ENCODE data around the gene ALX4.

Gene ALX4

GRCh38 chr11:44309478-44310205 lies at the start of gene ALX4:
TSS of gene ALX4 (minus strand) at chr11:44310139. CDS start at chr11:44310062, 77 bp downstream.
- no peak for DNase-seq (ENCODE audit: low spot score)

GRCh38 chr11:44359162-44359561 lies 49.2 kb upstream of the ALX4 start:
- no peak for DNase-seq (ENCODE audit: low spot score)

DNA sequence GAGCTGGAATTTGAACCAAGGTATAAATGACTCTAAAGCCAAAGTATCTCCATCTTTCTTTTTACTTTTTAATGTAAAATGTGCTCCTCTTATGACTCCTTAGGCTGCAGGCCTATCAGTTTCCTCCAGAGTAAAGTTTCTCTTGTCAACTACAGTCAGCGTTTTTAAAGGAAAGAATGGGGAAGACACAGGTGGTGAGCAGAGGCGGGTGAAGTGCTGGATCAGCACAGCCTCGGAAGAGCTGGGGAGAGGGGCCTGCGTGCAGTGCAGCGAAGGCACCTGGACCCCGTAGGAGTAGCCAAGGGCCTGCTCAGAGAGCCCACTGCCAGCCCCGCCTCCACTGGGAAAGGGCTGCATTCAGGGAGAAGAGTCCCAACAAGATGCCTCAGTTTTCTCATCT lies 48.8 kb upstream of the ALX4 start:
- no peak for DNase-seq (ENCODE audit: low spot score)

DNA sequence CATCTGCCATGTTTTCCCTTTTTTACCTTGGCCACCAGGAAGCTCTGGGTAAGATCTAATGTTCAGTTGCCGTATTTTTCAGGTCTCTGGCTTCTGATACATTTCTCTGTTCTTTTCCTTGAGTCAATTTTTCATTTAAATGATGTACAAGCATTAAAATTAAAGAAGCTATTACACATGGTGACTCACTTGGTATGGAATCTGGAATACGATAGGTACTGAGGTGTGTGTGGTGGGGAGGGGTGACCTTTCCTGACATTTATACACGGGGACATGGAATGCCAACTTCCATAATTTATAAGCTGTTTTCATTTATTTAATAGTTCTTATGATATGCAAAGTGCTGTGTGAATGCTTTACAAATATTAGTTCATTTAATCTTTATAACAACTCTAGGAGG lies 47.8 kb upstream of the ALX4 start:
- no peak for DNase-seq (ENCODE audit: low spot score)

GRCh38 chr11:44356351-44356750 lies 46.4 kb upstream of the ALX4 start:
- DNase-seq (ENCODE audit: low spot score), result no peak

GRCh38 chr11:44351898-44352498 lies 42.1 kb upstream of the ALX4 start:
- peak; percentile 37 for DNase-seq (ENCODE audit: low spot score)

DNA sequence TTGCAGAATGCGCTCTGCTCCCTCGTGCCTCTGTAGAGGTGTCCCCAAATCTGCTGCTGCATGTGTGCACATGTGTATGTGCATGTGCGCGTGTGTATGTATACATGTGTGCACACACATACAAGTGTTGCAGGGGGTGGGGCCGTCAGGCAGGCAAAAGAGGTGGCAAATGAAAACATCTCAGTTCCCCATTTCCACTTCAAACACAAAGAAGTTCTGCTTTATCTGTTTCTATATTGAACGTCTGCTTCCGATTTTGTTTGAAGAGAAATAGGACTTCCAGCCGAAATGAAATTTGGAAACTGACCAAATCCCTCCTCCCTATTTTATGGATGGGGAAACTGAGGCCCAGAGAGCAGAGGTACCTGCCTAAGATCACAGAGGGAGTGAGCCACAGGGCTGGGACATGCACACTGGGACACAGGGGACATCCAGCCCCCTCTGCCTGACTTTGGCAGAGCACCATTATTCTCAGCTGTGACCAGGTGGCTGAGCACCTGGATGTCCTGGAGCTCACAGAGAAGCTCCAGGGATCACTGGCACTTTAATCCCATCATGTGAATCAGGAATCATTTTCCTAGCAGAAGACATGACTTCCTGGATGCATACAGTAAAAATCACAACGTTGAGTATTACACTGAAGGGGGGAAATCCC lies 41.2 kb upstream of the ALX4 start:
- peak; percentile 48 for DNase-seq (ENCODE audit: low spot score)

- DNase-seq (ENCODE audit: low spot score), result no peak
Measured at GRCh38 chr11:44349328-44349727, 39.4 kb upstream of the ALX4 start.

DNA sequence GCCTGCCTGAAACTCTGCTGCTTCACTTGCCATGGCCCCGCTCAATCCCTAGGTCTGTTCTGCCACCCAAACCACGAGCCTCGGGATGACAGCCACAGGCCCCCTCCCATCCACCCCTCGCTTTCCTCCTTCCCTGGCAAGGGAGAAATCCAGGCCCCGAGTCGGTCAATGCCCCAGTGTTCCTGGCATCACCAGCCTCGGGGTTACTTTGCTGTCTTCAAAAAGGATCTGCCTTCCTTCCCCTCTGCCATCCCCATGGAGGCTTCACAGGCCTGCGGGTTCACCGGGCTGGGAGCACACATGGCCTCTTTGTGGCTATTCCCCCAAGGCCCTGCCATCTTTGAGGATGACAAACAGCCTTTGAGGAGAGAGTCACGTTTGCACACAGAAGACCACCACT lies 38.8 kb upstream of the ALX4 start:
- DNase-seq (ENCODE audit: low spot score), result no peak

GRCh38 chr11:44348114-44348513 lies 38.2 kb upstream of the ALX4 start:
- DNase-seq (ENCODE audit: low spot score), result no peak

- DNase-seq (ENCODE audit: low spot score), result no peak
Measured at GRCh38 chr11:44347538-44347937, 37.6 kb upstream of the ALX4 start.

GRCh38 chr11:44346983-44347382 lies 37.0 kb upstream of the ALX4 start:
- DNase-seq (ENCODE audit: low spot score), result no peak

DNA sequence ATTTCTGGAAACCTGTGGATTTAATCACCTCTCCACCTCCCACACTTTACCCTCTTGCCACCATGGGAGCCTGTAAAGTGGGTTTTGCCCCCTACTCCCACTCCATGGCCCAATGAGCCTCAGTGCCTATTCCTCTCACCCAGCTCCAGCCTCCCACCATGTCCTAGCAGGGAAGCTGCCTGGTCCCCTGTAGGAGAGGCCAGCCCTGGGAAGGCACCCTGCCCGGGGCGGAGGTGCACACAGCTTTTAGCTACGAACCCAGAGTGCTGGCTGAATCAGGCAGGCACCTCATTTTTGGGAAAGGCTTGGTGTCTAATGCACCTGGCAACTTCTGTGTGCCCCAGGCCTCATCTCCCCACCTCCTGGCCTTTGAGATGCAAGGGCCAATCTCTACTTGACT lies 35.8 kb upstream of the ALX4 start:
- DNase-seq (ENCODE audit: low spot score), result no peak

DNA sequence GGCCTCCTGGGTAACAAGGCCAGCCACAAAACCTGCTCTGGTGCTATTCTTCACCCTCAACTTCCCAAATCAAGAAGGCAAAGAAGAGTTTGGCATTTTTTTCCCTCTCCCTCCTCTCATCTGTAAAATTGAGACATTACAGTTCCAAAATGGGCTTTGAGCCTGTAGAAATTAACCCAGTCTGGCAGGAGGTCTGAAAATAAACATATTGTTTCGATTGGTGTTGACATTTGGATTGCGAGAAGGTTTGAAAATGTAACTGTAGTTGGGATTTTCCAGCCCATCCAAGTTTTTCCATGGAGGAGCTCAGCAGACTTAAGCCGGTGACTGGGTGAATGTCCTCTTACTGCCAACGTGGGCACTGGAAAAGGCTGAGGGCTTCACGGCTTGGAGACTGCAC lies 35.0 kb upstream of the ALX4 start:
- no peak for DNase-seq (ENCODE audit: low spot score)

- no peak for DNase-seq (ENCODE audit: low spot score)
Measured at GRCh38 chr11:44344423-44344820, 34.5 kb upstream of the ALX4 start.

DNA sequence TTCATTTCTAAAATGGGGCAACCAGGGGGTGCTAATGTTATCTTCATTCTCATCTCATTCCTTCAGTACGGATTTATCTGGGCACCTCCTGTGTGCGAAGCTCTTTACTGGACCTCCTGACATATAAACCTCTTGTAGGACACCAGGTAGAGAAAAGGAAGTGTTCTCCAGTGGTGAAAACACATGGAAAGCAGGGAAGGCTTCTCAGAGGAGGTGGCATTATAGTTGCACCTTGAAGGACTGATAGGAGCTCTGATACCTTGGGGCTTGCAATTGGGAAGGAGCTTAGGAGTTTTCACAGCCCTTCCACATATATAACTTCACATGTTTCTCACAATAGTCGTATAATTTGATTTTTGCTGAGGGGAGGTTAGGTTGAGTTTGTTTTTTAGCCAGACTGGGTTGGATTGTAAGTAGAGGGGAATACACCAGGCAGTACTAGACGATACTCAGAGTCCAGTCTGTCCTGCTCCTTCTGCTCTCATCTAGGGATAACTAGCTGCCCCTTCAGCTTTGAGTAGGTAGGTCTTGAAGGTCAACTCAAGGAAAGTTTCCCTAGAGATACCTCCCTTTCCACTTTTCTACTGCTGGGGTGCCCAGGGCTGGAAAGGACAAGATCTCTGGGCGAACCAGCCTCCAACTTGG lies 34.0 kb upstream of the ALX4 start:
- DNase-seq (ENCODE audit: low spot score), result no peak

- DNase-seq (ENCODE audit: low spot score), result no peak
Measured at GRCh38 chr11:44342616-44343015, 32.7 kb upstream of the ALX4 start.

DNA sequence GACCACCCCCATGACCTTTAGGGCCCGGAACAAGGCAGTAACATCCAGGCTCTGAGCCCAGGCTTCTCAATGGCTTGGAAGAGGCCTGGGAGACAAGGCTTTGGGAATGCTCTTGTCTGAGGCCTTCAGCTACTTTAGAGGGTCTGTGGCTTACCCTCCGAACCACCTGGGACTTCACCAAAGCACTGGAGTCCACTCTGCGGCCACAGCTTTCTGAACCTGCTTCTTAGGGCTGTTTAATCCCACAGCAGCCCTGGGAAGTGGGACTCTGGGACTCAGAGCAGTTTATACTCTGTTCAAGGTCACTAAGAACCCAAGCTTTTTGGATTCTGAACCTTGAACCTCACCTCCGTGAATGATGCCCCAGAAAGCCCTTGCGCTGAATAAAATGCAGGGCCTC lies 30.7 kb upstream of the ALX4 start:
- DNase-seq (ENCODE audit: low spot score), result no peak

- no peak for DNase-seq (ENCODE audit: low spot score)
Measured at GRCh38 chr11:44339530-44339883, 29.6 kb upstream of the ALX4 start.

GRCh38 chr11:44338698-44339529 lies 29.0 kb upstream of the ALX4 start:
- DNase-seq (ENCODE audit: low spot score), result no peak

DNA sequence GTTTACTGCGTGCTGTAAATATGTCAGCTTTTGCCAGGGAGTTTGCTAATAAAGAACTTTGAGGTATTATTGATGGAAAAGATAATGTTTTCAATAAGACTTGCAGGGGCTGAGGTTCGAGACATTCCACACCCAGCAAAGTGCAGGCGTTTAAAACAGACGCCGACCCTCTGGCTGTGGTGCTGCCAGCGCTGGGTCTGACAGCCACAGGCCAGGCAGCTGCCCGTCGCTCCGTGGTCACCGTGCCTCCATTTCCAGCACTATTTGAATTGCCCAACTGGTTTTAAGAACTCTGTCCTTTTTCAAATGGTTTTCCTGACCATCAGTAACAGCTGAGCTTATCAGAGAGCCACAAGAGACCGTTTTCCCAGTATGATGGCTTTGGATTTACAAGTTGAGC lies 28.1 kb upstream of the ALX4 start:
- DNase-seq (ENCODE audit: low spot score), result no peak

DNA sequence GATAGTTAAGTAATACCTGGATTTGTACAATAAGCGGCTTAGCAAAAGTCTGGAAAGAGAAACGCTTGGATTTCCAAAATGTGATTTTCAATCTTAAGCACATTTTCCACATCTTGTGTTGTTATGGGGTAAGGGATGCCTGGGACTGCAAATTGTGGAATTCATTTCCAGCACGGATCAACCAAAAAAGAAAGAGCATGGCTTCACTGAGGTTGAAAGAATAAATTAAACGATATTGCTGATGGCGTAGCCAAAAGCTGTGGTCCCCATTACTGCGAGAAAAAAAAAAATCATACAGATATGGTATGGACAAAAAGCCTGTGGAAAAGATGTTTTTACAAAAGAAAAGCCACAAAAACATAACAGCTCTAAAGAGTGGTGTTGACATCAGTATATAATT lies 26.0 kb upstream of the ALX4 start:
- DNase-seq (ENCODE audit: low spot score), result no peak
